Measurements from ENCODE around the gene PARVA.
"Not testable (repeated sequence)": the region's sequence is repeated elsewhere in the genome, so short reads cannot be mapped to it uniquely, and the experiment has no call there.

Gene PARVA, protein sequence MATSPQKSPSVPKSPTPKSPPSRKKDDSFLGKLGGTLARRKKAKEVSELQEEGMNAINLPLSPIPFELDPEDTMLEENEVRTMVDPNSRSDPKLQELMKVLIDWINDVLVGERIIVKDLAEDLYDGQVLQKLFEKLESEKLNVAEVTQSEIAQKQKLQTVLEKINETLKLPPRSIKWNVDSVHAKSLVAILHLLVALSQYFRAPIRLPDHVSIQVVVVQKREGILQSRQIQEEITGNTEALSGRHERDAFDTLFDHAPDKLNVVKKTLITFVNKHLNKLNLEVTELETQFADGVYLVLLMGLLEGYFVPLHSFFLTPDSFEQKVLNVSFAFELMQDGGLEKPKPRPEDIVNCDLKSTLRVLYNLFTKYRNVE

DNA sequence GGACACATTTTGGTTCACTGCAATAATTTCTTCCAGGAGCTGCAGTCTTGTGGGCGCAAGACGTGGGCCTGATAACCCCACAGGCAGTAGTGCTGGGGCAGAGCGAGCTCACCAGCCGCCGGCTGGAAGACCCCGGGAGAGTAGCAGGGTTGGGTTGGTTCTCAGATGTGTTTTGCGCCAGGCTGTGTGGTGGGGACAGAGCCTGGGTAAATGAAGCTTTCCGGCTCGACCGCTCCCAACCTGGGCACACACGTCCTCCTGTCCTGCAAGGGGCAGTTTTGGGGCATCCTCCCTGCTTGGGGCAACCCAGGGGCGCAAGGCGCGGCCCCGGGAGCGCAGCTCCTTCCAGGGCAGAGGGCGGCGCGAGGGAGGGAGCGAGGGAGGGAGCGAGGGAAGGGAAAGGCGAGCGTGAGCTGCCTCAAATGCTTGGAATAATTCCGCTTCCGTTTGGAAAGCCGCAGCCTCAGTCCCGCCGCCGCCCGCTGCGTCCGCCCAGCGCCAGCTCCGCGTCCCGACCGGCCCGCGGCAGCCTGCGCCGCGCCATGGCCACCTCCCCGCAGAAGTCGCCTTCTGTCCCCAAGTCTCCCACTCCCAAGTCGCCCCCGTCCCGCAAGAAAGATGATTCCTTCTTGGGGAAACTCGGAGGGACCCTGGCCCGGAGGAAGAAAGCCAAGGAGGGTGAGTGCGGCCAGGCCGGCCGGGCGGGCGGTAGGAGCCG lies at the start of gene PARVA:
Gene PARVA (plus strand): TSS at position 466 of the 718 bp plus-strand sequence. CDS start 77 bp downstream, at position 543.
- DNase-seq, result no peak

DNA sequence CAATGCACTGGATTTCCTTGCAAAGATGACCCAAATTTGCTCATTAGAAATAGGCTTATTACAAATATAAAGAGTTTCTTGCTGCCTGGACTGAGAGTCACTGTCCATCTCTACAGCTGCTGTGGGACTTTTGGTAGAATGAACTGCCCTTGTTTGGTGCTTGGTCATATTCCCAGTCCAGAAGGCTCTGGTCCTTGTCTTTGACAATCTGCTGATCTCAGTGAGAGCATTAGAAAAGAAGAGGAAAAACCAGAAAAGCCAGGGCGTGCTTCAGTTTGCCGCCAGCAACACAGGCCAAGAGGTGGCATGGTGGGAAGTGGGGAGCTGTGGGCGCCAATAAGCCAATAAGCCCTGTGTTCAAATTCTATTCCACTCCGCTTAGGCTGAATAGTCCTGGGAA lies 48.2 kb upstream of the PARVA start:
- DNase-seq, result no peak

DNA sequence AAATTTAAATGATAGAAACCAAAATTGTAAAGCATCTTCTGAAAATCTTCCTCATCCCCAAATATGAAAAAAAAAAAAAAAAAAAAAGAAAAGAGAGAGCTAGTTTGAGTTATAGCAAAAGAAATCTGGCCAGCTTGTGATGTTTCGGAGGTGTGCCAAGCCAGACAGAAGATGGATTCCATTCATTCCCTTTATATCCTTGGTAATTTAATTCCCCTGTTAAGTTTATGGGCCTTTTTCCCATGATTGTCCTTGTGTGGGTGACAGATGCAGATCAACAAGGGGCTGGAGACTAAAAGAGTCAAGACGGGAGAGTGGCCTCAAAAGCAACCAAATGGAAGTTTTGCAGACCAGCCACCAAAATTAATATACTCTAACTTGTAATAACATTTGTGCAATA lies 47.6 kb upstream of the PARVA start:
- DNase-seq, result no peak

DNA sequence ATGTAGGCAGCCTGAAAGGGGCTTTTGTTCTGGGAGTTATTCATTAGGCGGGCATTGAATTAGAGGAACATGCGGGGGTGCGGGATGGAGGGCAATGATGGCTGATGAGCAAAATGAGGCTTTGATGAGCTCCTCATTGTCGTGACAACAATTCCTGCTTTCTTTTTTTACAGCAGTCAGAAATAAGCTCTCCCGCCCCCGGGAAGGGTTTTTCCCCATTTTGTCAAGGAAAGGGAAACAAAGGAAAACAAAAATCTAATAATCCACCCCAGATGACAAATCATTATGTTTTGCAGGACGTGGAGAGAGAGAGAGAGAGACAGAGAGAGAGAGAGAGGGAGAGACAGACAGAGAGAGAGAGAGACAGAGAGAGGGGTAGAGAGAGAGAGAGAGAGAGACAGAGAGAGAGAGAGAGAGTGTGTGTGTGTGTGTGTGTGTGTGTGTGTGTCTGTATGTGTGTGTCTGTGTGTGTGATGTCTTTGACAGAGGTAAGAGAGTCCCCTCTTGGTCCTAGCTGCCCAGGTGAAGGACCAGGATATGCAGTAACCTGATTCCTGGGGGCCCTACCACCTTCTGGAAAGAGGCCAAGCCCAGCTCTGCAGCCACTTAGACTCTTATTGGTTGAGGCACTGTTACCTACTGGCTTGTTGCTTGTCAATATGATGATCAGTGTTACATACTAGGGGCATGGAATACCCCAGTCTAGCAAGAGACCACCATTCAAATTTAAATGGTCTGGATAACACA lies 46.7 kb upstream of the PARVA start:
- DNase-seq, result no peak

DNA sequence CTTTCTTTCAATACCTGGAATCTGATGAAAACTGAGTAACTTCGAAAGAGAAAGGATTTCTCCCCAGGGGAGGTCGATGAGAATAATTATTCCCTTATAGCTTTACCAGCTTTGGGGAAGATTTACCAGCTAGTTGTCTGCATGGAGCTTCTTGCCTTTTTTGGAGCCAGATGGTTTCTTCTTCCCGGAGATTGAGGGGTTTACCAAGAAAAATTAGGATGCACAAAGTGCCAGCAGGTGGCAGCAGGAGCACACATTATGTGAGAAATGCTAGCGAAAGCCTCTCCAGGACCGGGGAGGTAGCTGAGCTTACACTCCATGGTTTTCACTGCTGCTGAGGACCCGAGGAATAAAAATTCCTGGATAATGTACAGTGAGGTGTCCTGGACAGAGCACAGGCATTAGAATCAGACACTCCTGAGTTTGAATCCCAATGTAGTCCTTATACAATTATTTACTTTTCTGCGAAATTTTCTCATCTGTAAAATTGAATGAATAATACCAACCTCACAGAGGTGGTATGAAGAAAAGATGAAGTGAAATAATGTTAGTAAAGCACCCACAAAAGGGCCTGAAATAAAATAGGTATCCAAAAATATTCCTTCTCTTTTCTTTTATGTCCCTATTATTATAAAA lies 46.0 kb upstream of the PARVA start:
- DNase-seq, result peak; percentile 60 to 64

DNA sequence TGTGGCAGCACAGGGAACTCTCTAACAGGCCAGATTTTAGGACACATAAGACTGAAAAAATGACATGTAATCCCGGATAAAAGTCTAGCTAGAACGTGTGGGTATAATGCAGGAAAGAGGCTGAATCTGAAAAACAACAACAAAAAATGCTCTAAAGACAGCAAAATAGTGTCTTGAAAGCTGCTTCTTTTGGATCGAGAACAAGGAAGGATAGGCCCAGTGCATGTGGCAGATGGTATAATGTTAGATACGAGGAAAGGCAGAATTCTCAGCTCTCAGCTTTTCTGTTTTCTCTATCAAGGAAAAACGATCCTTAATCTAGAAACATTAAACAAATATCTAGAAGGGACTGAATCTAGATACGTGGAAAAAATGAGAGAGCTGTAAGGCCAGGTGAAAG lies 33.8 kb upstream of the PARVA start:
- DNase-seq, result no peak

DNA sequence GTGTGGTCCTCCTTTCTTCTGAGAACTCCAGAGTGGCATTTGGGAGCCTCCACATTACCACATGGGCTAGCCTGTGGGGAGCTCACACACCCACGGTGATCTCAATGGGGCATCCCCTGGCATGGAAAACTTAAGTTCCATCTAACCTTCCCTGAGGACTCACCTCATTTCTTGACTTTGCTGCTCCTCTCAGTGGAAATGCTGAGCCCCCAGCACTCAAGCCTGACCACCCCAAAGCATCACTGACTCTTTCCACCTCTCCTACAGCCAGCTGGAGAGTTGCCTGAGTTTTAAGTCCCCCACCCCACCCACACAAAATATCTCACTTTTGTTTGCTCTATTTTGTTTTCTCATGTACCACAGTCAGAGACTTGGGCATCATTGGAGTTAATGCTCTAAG lies 23.8 kb upstream of the PARVA start:
- no peak for DNase-seq

DNA sequence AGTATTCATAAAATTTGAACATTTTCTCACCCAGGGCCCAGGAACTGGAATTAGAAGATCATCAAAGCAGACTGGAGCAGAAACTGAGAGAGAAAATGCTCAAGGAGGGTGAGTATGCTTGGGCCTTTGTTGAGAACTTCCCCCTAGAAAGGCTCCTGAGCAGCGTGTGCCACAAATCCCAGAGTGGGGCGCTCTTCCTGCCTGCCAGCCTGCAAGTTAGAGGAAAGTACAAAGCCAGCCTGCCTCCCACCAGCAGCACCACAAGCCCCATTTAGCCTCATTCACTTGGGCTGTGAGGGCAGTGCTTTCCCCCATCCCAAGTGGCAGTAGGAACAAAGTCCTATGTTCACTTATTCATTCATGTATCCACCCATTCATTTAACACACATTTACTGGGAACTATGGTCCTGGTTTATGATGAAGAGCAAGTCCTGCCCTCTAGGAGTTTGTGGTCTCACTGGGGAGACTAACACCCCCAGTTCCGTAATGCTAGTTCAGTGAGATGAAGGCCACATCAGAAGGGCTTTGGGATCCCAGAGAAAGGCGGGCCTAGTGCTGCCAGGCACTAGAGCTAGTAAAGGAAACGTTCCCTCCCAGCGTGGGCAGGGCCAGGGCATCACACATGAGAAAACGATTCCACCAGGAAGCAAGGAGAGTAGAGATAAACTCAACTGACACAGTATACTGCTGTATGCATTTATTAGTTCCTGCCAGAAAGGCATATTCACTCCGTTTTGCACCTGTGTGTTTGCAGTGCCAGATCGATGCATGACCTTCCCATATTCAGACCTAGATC lies 22.4 kb upstream of the PARVA start:
- DNase-seq, result no peak

DNA sequence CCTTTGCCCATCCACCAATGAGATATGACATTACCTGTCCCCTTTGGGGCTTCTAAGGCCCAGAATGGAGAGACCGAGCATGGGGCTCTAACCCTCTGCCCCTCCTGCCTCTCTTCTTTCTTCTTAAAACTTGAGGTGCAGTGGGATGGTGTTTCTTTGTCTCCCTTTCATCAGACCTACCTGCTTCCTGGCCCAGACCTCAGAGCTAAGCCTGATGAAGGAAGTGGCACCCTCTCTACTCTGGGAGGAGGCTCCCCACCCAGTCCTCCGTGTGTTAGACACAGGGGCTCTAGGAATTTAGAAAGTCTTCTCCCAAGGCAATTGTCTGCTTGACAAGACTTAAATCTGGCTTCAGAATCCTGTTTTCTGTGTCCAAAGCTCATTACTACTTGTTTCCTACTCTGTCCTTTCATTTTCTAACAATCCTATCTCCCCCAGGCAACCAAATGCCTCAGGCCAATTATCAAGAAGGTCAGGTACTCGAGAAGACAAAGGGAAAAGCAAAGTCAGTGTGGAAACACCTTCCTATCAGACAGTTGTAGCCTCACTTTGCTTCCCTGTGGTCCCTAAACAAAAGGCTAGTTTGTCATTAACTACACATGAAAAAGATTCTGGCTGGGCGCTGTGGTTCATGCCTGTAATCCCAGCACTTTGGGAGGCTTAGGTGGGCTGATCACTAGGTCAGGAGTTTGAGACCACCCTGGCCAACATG lies 20.3 kb upstream of the PARVA start:
- no peak for DNase-seq

DNA sequence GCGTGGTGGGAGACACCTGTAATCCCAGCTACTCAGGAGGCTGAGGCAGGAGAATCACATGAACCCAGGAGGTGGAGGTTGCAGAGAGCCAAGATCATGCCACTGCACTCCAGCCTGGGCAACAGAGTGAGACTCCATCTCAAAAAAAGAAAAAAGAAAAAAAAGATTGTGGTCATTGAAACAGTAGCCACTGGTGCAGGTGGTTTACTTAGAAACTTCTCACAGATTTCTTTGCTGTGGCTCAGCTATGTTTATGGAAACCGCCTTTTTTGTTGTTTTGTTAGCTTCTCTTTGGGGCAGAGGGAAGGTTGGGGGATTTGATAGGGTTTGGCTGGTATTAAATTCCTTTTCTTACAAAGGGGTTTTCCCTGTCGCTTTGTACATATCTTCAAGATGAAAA lies 19.7 kb upstream of the PARVA start:
- DNase-seq, result not testable (repeated sequence)

DNA sequence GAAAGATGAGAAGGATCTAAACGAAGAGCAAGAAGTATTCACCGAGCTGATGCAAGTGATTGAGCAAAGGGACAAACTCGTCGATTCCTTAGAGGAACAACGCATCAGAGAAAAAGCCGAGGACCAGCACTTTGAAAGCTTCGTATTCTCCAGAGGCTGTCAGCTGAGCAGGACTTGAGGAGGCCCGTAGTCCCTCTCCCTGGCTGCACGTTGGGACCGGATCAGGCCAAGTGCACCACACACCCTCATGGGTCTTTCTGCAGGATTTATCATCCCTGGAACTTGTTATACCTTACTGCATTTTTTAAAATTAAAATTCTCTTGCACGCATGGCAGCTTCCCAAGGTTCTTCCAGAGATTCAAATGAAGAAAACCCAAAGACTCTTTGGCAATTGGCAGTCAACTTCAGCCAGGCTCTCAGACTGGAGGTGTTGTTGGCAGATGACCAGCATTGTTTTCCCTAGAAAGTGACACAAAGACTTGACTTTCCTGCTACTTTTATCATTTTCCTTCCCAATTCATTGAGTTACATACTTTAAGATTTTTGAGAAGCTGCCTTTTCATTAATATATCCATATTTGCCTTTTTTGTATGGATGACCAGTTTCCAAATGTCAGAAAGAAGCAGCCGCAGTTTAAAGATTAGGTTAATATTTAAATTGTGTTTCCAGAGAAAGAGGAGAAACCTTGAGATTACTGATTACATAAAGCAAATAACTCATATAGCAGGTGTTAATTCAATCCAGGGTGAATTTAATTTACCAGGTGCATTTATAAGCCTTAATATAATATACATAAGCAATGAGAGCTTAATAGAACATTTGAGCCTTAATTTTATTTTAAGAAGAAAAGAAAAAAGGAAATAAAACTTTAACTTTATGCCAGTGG lies 18.8 kb upstream of the PARVA start:
- no peak for DNase-seq

DNA sequence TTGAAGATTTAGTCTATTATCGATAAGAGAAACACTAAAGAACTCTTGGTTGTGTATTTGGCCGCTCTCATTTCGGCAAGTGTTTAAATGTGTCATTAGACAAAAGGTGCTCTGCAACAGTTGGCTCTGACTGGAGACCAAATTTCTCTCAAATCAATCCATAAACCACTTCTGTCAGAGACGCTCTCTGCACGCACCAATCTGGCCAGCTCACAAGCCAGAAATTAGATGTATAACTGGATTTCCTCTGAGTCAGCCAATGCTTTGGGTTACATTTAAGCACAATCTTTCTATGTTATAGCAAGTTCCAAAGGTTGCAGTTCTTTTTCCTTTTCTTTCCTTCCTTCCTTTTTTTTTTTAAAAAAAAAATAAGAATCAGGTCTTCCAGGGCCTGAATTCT lies 17.6 kb upstream of the PARVA start:
- DNase-seq, result no peak

DNA sequence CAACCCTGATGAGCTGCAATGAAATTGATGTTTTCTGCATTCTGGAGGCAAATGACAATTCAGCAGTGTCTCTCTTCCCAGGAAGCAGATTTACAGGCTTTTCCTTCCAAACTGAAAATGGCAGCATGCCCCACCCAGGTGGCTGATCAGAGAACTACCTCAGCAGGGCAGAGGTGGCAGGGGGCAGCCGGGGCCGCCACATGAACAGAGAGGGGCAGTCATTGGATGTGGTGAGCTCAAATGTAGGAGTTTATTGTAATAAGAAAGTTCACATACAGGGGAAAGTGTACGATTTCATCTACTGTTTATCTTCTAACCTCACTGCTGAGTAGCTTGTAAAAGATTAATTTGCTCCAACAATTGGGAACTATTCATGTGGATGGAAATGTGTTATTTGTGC lies 15.7 kb upstream of the PARVA start:
- no peak for DNase-seq

DNA sequence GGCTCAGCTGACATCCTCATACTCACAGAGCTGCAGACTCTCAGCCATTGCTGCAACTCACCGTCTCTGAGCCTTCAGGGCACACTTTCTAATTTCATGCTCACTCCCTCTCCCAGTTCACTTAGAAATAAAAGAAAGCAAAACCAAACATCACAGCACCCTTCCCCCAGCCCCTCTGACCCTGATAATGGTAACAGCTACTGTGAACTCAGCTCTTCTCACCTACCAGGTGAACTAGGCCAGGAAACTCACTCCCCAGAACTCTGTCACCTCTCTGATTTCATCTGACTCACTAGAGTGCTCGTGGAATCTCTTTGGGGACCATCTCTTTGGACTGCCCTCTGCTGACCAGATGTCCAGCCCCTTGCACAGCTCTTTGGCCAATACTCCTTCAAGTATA lies 14.5 kb upstream of the PARVA start:
- no peak for DNase-seq

DNA sequence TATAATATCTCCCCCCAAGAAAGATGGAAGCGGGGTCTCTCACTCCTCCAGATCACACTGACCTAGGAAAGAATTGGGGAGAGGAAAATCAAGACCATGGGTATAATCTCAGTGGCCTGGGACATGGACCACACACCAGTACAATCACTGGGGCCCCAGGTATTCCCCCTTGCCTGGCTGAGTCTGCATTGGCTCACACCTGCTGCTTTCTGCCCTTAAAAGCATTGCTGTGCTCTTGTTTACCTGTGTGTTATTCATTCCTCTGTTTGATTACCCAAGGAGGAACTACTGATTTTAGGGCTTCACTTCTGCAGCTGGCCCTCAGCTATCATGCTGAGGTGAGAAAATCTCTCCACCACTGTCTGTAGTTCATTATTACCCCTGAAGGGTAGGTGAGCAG lies 14.0 kb upstream of the PARVA start:
- DNase-seq, result no peak

DNA sequence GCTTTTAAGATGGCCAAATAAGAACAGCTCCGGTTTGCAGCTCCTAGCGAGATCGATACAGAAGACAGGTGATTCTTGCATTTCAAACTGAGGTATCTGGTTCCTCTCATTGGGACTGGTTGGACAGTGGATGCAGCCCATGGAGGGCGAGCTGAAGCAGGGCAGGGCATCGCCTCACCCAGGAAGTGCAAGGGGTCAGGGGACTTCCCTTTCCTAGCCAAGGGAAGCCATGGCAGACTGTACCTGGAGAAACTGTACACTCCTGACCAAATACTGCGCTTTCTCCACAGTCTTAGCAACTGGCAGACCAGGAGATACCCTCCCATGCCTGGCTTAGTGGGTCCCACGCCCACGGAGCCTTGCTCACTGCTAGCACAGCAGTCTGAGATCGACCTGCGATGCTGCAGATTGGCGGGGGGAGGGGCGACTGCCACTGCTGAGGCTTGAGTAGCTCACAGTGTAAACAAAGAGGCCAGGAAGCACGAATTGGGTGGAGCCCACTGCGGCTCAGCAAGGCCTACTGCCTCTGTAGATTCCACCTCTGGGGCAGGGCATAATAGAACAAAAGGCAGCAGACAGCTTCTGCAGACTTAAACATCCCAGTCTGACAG lies 11.3 kb upstream of the PARVA start:
- DNase-seq, result peak in 1 of 2 donors; percentile 24

DNA sequence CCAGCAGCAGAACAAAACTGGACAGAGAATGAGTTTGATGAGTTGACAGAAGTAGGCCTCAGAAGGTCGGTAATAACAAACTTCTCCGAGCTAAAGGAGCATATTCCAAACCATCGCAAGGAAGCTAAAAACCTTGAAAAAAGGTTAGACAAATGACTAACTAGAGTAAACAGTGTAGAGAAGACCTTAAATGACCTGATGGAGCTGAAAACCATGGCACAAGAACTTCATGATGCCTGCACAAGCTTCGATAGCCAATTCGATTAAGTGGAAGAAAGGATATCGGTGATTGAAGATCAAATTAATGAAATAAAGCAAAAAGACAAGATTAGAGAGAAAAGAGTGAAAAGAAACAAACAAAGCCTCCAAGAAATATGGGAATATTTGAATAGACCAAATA lies 10.3 kb upstream of the PARVA start:
- not testable (repeated sequence) for DNase-seq

DNA sequence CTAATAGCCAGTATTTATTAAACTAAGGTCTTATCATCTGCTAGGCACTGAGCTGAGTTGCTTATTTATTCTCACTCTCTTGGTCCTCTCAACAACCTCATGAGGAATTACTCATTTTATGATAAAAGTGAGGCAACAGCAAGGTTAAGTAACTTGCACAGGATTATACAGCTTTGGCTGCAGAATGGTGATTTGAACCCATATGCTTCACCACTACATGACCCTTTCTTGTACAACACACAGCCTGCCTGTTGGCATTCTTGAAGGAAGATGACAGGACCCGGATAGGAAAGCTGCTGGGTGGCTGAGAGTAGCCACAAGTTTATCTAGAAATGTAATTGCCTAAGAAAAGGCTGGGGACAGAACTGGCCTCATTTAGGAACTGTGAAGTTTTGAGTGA lies 5.3 kb upstream of the PARVA start:
- DNase-seq, result no peak

DNA sequence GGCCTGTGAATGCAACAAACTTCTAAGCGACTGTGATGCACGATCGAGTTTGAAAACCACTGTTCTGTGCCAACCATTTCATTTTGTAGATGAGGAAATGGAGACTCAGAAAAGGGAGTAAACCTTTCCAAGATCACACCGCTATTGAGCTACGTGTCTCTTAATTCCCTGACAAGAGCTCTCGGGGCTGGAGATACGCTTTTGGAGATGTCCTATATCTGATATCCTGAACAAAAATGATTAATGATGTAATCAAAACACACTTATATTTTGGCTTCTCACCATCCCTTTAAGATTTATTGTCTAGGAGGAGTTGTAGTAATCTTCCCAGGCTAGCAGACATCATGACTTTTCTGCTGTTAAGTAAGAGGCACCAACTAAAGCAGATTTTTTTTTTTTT lies 1.7 kb upstream of the PARVA start:
- no peak for DNase-seq

All from stimulated activated CD4-positive, alpha-beta T cell treated with anti-CD3 and anti-CD28 coated beads, Interleukin-2, amount 100 ng/mL, for 48 hours (primary cell).